ENCODE measurements around the gene CORIN.
"Not testable (repeated sequence)": the region's sequence is repeated elsewhere in the genome, so short reads cannot be mapped to it uniquely, and the experiment has no call there.

CORIN gene

GRCh38 chr4:47713129-47713834 lies 124.6 kb downstream of the CORIN start:
- DNase-seq (ENCODE audit: low read depth): no peak
- no peak overlapping the region for H3K4me3 ChIP-seq (ENCODE audit: low read depth, low read length)
- no peak for TF ChIP-seq CTCF (IDR thresholded peaks at IDR 0.05; ENCODE audit: insufficient read depth, low read depth, low read length, missing control alignments)

GRCh38 chr4:47711646-47712045 lies 126.2 kb downstream of the CORIN start:
- DNase-seq (ENCODE audit: low read depth): no peak
- no peak overlapping the region for H3K4me3 ChIP-seq (ENCODE audit: low read depth, low read length)
- no peak for TF ChIP-seq CTCF (IDR thresholded peaks at IDR 0.05; ENCODE audit: insufficient read depth, low read depth, low read length, missing control alignments)

- no peak overlapping the region for H3K4me3 ChIP-seq (ENCODE audit: low read depth, low read length)
- no peak for TF ChIP-seq CTCF (IDR thresholded peaks at IDR 0.05; ENCODE audit: insufficient read depth, low read depth, low read length, missing control alignments)
- DNase-seq (ENCODE audit: low read depth): no peak
Observed at GRCh38 chr4:47711183-47711582, 126.7 kb downstream of the CORIN start.

GRCh38 chr4:47706352-47706751 lies 131.5 kb downstream of the CORIN start:
- DNase-seq (ENCODE audit: low read depth); H3K4me3 ChIP-seq (ENCODE audit: low read depth, low read length): not testable (repeated sequence)

GRCh38 chr4:47705326-47705981 lies 132.4 kb downstream of the CORIN start:
- peak; percentile 43 for DNase-seq (ENCODE audit: low read depth)
- TF ChIP-seq CTCF (IDR thresholded peaks at IDR 0.05; ENCODE audit: insufficient read depth, low read depth, low read length, missing control alignments): peak; percentile 33
- no peak overlapping the region for H3K4me3 ChIP-seq (ENCODE audit: low read depth, low read length)

GRCh38 chr4:47704693-47705325 lies 133.1 kb downstream of the CORIN start:
- no peak overlapping the region for H3K4me3 ChIP-seq (ENCODE audit: low read depth, low read length)
- peak; percentile 41 for TF ChIP-seq CTCF (IDR thresholded peaks at IDR 0.05; ENCODE audit: insufficient read depth, low read depth, low read length, missing control alignments)
- DNase-seq (ENCODE audit: low read depth): peak; percentile 41

GRCh38 chr4:47703956-47704355 lies 133.9 kb downstream of the CORIN start:
- no peak overlapping the region for H3K4me3 ChIP-seq (ENCODE audit: low read depth, low read length)
- TF ChIP-seq CTCF (IDR thresholded peaks at IDR 0.05; ENCODE audit: insufficient read depth, low read depth, low read length, missing control alignments): no peak
- no peak for DNase-seq (ENCODE audit: low read depth)
